ENCODE data around the gene PIP5K1A.
"Not testable (repeated sequence)": the region's sequence is repeated elsewhere in the genome, so short reads cannot be mapped to it uniquely, and the experiment has no call there.

PIP5K1A gene

GRCh38 chr1:151192047-151192446 lies 6.3 kb upstream of the PIP5K1A start:
- DNase-seq (ENCODE audit: low read depth), result no peak

DNA sequence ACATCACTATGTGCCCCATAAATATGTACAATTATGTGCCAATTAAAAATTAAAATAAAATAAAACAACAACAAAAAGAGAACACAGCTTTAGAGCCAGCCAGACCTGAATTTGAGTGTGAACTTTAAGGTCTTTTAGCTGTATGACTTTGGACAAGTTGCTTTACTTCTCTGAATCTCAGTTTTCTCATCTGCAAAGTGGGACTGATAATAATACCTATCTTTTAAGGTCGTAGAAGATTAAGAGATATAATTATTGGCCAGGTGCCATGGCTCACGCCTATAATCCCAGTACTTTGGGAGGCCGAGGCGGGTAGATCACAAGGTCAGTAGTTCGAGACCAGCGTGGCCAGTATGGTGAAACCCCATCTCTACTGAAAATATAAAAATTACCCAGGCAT lies 5.0 kb upstream of the PIP5K1A start:
- no peak for DNase-seq (ENCODE audit: low read depth)

GRCh38 chr1:151193856-151194255 lies 4.5 kb upstream of the PIP5K1A start:
- DNase-seq (ENCODE audit: low read depth), result no peak

DNA sequence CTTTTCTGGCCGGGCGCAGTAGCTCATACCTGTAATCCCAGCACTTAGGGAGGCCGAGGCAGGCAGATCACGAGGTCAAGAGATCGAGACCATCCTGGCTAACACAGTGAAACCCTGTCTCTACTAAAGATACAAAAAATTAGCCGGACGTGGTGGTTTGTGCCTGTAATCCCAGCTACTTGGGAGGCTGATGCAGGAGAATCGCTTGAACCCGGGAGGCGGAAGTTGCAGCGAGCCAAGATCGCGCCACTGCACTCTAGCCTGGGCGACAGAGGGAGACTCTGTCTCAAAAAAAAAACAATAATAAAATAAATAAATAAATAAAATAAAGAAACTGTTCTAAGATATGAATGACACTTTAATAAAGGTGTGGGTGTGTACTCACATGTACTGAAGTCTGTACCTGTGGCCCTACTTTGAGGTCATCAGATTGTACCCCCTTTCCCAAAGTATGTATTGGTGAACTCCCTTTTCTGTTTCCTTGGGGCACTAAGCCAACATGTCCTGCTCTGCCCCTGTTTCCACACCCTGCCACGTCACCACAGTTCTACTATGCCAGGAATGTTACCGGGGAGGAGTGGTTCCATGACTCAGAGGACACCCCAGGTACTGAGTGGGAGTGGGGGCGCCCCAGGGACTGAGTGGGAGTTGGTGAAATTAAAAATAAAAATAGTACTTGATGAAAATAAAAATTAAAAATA lies 3.3 kb upstream of the PIP5K1A start:
- peak; percentile 92 for DNase-seq (ENCODE audit: low read depth)

GRCh38 chr1:151196292-151196800 lies 2.0 kb upstream of the PIP5K1A start:
- peak; percentile 82 for DNase-seq (ENCODE audit: low read depth)

GRCh38 chr1:151197863-151198253 lies 494 bp upstream of the PIP5K1A start:
- no peak for DNase-seq (ENCODE audit: low read depth)

DNA sequence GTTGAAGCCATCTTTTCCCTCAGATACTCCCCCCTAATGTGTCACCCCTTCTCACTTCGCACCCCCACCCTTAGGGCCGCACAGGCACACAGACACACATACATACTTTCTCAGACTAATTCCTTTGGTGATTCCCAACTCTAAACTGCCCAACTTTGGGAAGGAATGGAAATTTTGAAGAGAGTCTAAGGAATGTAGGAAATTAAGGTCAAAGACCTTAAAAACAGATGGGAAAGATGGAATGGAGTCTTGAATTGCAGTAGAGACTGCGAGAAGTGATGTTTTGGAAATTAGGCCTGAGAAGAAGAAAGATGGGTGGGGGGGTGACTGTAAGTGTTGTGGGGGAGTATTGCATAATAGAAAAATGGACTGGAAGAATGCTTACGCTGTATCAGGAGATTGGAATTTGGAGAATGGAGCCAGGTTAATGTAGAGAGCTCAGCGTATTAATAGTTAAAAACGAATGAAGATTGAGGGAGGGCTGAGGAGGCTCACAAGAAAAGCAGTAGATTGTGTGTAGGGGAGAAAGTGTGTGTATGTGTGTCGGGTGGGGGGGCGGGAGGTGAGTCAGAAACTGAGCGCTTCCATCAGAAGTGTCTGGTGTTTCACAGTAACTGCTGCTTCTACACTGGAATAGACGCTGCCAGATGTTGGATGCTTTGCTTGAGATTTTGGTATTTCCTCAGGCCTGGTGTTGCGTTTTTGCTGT lies 1.7 kb downstream of the PIP5K1A start:
- peak; percentile 93 for DNase-seq (ENCODE audit: low read depth)

DNA sequence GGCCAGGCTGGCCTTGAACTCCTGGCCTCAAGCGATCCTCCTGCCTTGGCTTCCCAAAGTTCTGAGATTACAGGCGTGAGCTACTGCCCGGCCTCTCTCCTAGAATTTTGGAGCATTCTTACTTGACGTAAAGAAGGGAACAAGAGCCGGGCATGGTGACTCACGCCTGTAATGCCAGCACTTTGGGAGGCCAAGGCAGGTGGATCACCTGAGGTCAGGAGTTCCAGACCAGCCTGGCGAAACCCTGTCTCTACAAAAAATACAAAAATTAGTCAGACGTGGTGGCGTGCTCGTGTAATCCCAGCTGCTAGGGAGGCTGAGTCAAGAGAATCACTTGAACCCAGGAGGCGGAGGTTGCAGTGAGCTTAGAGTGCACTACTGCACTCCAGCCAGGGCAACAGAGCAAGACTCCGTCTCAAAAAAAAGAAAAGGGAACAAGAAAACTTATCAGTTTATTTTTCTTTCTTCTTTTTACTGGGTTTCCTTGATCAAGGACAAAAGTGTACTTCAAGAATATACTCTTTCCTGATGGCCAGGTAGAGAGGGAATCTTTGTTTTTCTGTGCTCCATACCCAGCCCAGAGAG lies 7.1 kb downstream of the PIP5K1A start:
- DNase-seq (ENCODE audit: low read depth), result not testable (repeated sequence)

DNA sequence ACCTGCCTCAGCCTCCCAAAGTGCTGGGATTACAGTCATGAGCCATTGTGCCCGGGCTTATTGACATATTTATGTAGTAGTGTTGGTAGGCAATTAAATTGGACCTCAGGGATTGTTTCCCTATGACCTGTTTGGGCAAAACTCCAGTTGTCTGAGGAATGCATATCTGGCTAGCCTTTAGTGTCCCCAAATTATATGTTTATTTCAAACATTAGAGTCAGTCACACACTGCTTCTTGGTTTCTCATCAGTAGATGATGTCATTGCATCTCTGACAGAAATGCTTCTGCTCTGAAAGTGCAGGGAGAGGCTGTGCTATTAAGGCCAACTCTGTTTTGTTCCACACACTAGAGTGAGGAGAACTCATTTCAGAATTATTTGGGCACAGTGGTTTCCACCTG lies 12.5 kb downstream of the PIP5K1A start:
- peak; percentile 53 for DNase-seq (ENCODE audit: low read depth)

- peak; percentile 70 for DNase-seq (ENCODE audit: low read depth)
Observed at GRCh38 chr1:151211972-151212705, 13.8 kb downstream of the PIP5K1A start.

GRCh38 chr1:151213560-151213959 lies 15.2 kb downstream of the PIP5K1A start:
- no peak for DNase-seq (ENCODE audit: low read depth)

- DNase-seq (ENCODE audit: low read depth), result no peak
Observed at GRCh38 chr1:151221616-151222015, 23.3 kb downstream of the PIP5K1A start.

DNA sequence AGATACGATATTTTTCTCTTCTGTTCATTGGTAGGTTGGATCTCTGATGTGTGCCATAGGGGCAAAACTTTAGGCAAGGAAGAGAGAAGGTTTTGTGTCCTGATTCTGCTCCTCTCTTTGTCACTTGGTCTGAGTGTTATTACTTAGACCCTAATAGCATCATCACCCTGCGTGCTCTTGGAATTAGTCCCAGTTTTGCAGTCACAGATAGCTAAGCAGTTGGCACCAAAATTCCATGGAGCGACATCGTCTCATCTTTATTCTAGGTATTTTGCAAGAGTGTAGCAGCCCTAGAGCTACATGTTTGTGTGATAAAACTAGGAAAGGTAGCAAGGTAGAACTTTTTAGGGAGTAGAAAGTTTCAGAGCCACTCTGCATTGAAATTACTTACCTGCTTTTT lies 23.8 kb downstream of the PIP5K1A start:
- peak; percentile 9 for DNase-seq (ENCODE audit: low read depth)

DNA sequence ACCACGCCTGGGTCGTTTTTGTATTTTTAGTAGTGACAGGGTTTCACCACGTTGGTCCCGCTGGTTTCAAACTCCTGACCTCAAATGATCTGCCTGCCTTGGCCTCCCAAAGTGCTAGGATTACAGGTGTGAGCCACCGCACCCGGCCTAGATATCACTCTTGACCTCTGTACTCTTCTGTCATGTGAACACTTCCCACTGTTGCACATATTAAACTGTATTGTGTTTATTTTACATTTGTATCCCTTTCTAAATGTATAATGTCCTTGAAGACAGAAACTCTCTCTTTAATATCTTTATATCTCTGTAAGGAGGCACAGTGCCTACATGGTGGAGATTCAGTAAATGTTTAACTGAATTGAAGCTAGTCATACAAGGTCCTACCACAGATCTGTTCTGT lies 36.9 kb downstream of the PIP5K1A start:
- no peak for DNase-seq (ENCODE audit: low read depth)

GRCh38 chr1:151237678-151238466 lies 39.5 kb downstream of the PIP5K1A start:
- no peak for DNase-seq (ENCODE audit: low read depth)

DNA sequence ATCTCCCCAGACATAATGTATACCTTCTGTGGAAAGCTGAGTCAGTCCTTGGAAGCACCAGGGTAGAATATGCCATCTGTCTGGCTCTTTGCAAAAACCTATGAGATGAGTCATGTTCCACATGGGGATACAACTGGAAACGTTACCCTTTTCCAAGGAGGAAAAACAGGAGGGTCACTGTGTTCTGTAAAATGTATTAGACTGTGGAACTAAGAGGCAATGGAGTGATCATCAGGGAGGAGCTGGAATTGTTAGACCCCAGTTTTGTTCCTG lies 40.1 kb downstream of the PIP5K1A start:
- peak; percentile 78 for DNase-seq (ENCODE audit: low read depth)

- no peak for DNase-seq (ENCODE audit: low read depth)
Observed at GRCh38 chr1:151242442-151242841, 44.1 kb downstream of the PIP5K1A start.

GRCh38 chr1:151243683-151244216 lies 45.4 kb downstream of the PIP5K1A start:
- DNase-seq (ENCODE audit: low read depth), result no peak

- no peak for DNase-seq (ENCODE audit: low read depth)
Observed at GRCh38 chr1:151246786-151247185, 48.4 kb downstream of the PIP5K1A start.

GRCh38 chr1:151251656-151252470 lies 53.5 kb downstream of the PIP5K1A start:
- DNase-seq (ENCODE audit: low read depth), result peak; percentile 80
